DND-41 (cell line): ENCODE measurements around the gene HOXA13.

Experiments
- EZH2 ChIP-seq: IDR thresholded peaks from 3 replicates; pipeline ENCODE4 v1.6.1; 2012; ENCODE audit warnings: borderline replicate concordance, low read depth, mild to moderate bottlenecking, moderate library complexity, low read length, inconsistent platforms; ENCODE audit not compliant: severe bottlenecking
- TF ChIP-seq, protein P1 (sequence below): IDR thresholded peaks from 2 replicates; pipeline ENCODE4 v1.5.1; 2012; ENCODE audit warnings: borderline replicate concordance, low read length, moderate library complexity, mild to moderate bottlenecking; ENCODE audit not compliant: poor library complexity, severe bottlenecking; ENCODE audit errors: extremely low read depth

DNA sequence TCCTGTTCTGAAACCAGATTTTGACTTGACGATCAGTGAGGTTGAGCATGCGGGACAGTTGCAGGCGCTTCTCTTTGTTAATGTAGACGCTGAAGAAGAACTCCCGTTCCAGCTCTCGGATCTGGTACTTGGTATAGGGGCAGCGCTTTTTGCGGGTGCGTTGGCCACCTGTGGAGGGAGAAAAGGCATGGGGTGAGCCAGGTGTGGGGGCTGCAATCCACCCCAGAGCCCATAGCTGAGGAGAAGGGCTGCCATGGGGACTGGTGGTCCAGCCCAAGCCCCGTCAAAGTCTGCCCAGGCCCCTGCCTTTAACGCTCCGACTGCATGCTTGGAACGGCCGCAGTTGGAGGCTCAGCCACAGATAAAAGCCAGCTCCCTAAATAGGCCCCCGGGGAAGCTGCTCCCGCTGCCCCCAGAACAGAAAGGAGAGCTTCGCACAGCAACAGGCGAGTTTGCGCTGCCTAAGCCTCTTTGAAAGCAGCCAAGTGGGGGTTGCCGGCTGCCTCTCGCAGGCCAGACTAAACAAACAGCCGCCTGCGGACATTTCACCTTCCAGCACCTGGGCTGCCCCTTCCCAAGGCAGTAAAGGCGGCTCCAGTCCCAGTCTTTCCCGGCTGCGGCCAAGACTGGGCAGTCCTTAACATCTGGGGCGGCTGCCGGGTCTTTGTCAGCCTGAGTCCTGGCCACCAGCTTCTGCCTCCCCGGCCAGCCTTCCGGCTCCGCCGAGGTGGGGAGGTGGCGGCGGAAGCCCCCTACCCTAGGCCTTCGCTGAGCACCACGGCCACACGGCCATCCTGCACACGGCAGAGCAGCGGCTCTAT is 16.8 kb downstream of the HOXA13 start:
- TF ChIP-seq, protein P1, sequence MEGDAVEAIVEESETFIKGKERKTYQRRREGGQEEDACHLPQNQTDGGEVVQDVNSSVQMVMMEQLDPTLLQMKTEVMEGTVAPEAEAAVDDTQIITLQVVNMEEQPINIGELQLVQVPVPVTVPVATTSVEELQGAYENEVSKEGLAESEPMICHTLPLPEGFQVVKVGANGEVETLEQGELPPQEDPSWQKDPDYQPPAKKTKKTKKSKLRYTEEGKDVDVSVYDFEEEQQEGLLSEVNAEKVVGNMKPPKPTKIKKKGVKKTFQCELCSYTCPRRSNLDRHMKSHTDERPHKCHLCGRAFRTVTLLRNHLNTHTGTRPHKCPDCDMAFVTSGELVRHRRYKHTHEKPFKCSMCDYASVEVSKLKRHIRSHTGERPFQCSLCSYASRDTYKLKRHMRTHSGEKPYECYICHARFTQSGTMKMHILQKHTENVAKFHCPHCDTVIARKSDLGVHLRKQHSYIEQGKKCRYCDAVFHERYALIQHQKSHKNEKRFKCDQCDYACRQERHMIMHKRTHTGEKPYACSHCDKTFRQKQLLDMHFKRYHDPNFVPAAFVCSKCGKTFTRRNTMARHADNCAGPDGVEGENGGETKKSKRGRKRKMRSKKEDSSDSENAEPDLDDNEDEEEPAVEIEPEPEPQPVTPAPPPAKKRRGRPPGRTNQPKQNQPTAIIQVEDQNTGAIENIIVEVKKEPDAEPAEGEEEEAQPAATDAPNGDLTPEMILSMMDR = no peak
- no peak for TF ChIP-seq EZH2
